ES-I3 (cell line): ENCODE measurements around the gene SPECC1.

ENCODE experiments used
- H3K36me3 ChIP-seq: 2 replicates; pipeline ENCODE4 v1.6.1; 2013; ENCODE audit warnings: mild to moderate bottlenecking, low read length, control low read depth, moderate library complexity; ENCODE audit not compliant: insufficient read depth
- H3K4me1 ChIP-seq: 2 replicates; pipeline ENCODE4 v1.6.1; 2013; ENCODE audit warnings: mild to moderate bottlenecking, control low read depth, low read length; ENCODE audit not compliant: insufficient read depth
- H3K9ac ChIP-seq: 2 replicates; pipeline ENCODE4 v1.6.1; 2013; ENCODE audit warnings: low read depth, mild to moderate bottlenecking, low read length, moderate library complexity
- H3K9me3 ChIP-seq: 2 replicates; pipeline ENCODE4 v1.6.1; 2013; ENCODE audit warnings: mild to moderate bottlenecking, low read length, moderate library complexity; ENCODE audit not compliant: control insufficient read depth, insufficient read depth

SPECC1 gene

GRCh38 chr17:20293501-20293900 is 284.3 kb downstream of the SPECC1 start:
- H3K9me3 ChIP-seq: no peaks in the 10 kb centered on the region
- H3K9ac ChIP-seq: no peak overlapping the region
- H3K4me1 ChIP-seq: no peaks in the 10 kb centered on the region
- H3K36me3 ChIP-seq: no peaks in the 10 kb centered on the region

DNA sequence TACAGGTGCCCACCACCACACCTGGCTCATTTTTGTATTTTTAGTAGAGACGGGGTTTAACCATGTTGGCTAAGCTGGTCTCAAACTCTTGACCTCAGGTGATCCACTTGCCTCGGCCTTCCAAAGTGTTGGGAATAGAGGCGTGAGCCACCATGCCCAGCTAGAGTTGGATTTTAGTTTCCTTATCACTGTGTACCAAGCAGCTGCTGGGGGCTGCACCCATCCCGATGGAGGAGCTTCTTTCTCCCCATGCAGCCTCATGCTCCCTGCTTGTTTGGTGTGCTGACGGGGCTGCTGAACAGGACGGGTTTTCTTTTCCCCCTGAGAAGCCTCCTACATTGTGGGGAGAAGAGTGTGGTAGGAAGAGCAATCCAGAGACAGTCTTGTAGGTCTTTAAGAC is 285.0 kb downstream of the SPECC1 start:
- Histone ChIP-seq H3K4me1 (no peaks in the 10 kb centered on the region), H3K9me3 (no peaks in the 10 kb centered on the region), H3K36me3 (no peaks in the 10 kb centered on the region), H3K9ac (no peak overlapping the region)

- H3K4me1 ChIP-seq: no peaks in the 10 kb centered on the region
- no peak overlapping the region for H3K9ac ChIP-seq
- H3K36me3 ChIP-seq: no peaks in the 10 kb centered on the region
- H3K9me3 ChIP-seq: no peaks in the 10 kb centered on the region
These were observed 289.9 kb downstream of the SPECC1 start for GRCh38 chr17:20299013-20299412.

DNA sequence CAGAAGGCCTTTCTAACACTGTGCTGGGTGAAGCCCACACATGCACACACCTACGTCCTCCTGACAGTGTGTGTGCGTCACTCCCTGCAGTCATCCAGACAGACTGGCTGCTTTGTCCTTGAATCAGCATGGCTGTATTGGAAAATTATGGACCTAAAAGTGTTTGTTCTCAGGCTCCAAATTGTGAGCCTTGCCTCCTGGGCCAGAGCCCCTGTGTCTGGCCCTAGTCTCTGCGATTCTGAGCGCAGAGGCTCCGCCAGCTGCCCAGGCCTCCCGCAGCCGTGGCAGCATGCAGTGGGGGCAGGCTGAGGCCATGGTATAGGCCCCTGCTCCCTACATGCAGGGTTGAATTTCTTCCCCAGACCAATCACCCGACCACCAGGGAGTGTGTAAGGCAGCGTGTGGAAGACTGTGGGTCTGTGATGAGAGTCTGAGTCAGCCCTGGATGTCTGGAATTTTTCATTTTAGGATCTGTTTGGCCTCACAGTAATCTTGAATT is 291.3 kb downstream of the SPECC1 start:
- H3K36me3 ChIP-seq: no peaks in the 10 kb centered on the region; the same call in 1 of the 2 replicates
- no peak overlapping the region for H3K9ac ChIP-seq
- no peaks in the 10 kb centered on the region for H3K9me3 ChIP-seq
- no peaks in the 10 kb centered on the region for H3K4me1 ChIP-seq

GRCh38 chr17:20302246-20302917 is 293.2 kb downstream of the SPECC1 start:
- Histone ChIP-seq H3K9me3 (peaks cover 12% of the 10 kb centered on the region; the same call in 1 of the 2 replicates), H3K4me1 (no peaks in the 10 kb centered on the region), H3K36me3 (no peaks in the 10 kb centered on the region; the same call in 1 of the 2 replicates), H3K9ac (no peak overlapping the region)

- no peak overlapping the region for H3K9ac ChIP-seq
- no peaks in the 10 kb centered on the region; the same call in none of the 2 replicates for H3K36me3 ChIP-seq
- H3K4me1 ChIP-seq: no peaks in the 10 kb centered on the region
- H3K9me3 ChIP-seq: peaks cover 23% of the 10 kb centered on the region; the same call in 1 of the 2 replicates
These were observed 295.8 kb downstream of the SPECC1 start for GRCh38 chr17:20304961-20305360.

DNA sequence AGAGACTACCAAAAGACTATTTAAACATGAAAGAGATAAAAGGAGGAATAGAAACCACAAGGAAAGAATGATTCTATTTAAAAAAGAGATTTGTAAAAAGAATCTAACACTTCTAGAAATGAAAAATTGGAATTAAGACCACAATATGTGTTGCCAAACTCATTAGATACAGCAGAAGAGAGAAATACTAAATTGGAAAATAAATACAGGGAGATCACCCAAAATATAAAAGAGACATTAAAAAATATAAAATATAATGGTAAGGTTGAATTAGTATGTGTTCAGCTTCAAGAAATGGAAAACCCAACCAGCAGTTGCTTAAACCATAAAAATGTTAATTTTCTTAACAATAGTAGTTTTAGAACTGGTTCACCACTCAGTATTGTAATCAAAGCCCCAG is 297.8 kb downstream of the SPECC1 start:
- H3K9me3 ChIP-seq: peaks cover 23% of the 10 kb centered on the region; the same call in 1 of the 2 replicates
- H3K36me3 ChIP-seq: no peaks in the 10 kb centered on the region; the same call in none of the 2 replicates
- no peak overlapping the region for H3K9ac ChIP-seq
- H3K4me1 ChIP-seq: no peaks in the 10 kb centered on the region

DNA sequence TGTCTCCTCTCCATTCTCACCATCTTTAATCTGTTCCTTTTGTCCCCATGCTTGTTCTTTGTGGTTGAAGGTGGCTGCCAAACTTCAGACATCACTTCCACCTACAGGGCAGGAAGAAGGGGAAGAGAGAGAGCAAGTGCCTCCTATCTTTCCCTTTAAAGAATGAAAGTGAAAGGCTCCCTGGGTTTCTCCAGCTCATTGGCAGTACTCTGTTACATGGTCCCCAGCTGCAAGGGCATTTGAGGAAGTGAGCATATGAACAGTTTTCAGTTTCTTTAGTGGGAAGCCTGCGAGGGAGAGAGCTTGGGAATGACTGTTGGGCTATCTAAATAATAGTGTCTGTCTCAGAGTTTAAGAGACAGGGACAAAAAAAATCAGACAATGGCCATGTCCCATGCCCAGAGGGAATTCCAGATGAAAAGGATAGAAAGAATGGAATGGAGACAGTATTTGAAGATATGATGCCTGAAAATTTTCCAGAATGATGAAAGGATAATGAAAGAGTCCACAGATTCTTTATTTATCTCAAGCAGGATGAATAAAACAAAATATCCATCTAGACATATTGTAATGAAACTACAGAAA is 298.3 kb downstream of the SPECC1 start:
- no peaks in the 10 kb centered on the region; the same call in none of the 2 replicates for H3K36me3 ChIP-seq
- H3K9me3 ChIP-seq: peaks cover 23% of the 10 kb centered on the region; the same call in 1 of the 2 replicates
- no peaks in the 10 kb centered on the region for H3K4me1 ChIP-seq
- H3K9ac ChIP-seq: no peak overlapping the region

DNA sequence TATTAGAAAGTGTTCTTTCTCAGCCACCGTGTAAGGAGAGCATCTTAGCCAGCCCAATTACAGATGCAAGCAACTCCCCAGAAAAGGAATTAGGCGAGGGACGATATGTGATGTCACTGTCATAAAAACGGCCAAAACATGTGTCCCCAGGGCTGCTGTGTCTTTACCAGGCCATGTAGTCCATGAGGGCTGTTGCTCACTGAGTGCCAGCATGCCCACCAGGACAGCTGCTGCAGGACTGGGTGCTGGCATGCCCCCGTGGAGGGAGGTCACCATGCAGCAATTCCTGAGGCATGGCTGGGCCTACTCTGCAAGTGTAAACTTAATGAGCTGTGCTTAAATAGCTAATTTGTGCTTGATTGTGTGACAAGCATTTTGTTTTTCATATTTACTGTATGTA is 301.3 kb downstream of the SPECC1 start:
- Histone ChIP-seq H3K9ac (no peak overlapping the region), H3K9me3 (peaks cover 23% of the 10 kb centered on the region; the same call in 1 of the 2 replicates), H3K36me3 (no peaks in the 10 kb centered on the region; the same call in none of the 2 replicates), H3K4me1 (no peaks in the 10 kb centered on the region)

GRCh38 chr17:20313306-20313705 is 304.1 kb downstream of the SPECC1 start:
- Histone ChIP-seq H3K4me1 (no peaks in the 10 kb centered on the region), H3K9ac (no peak overlapping the region)

DNA sequence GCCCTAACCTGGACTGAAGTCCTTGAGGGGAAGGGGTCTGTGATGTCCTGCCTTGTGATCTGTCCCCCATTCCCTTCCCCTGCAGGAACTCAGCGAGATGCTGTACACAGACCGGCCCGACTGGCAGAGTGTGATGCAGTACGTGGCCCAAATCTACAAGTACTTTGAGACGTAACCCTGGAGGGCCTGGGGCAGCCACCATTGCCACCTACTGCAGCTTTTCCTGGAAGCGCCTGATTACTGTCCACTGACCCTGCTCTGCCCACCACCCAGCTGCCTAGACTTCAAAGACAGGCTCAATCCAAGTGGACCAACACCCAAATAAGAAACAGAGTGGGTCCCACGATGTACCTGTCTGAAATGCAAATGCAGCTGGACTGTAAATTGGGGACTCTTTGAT is 304.7 kb downstream of the SPECC1 start:
- Histone ChIP-seq H3K36me3 (no peaks in the 10 kb centered on the region; the same call in 1 of the 2 replicates), H3K4me1 (no peaks in the 10 kb centered on the region), H3K9ac (no peak overlapping the region), H3K9me3 (peaks cover 6% of the 10 kb centered on the region; the same call in 1 of the 2 replicates)

More at GRCh38 chr17:20313306-20313705, 304.1 kb downstream of the SPECC1 start:
- Histone ChIP-seq H3K36me3 (no peaks in the 10 kb centered on the region; the same call in none of the 2 replicates), H3K9me3 (peaks cover 9% of the 10 kb centered on the region; the same call in 1 of the 2 replicates)

- Histone ChIP-seq H3K9ac (no peak overlapping the region), H3K36me3 (no peaks in the 10 kb centered on the region; the same call in 1 of the 2 replicates), H3K4me1 (no peaks in the 10 kb centered on the region), H3K9me3 (no peaks in the 10 kb centered on the region)
These were observed 305.7 kb downstream of the SPECC1 start for GRCh38 chr17:20314834-20315233.

- Histone ChIP-seq H3K4me1 (no peaks in the 10 kb centered on the region), H3K9ac (no peak overlapping the region), H3K36me3 (no peaks in the 10 kb centered on the region; the same call in 1 of the 2 replicates), H3K9me3 (no peaks in the 10 kb centered on the region)
These were observed 306.2 kb downstream of the SPECC1 start for GRCh38 chr17:20315311-20315710.

DNA sequence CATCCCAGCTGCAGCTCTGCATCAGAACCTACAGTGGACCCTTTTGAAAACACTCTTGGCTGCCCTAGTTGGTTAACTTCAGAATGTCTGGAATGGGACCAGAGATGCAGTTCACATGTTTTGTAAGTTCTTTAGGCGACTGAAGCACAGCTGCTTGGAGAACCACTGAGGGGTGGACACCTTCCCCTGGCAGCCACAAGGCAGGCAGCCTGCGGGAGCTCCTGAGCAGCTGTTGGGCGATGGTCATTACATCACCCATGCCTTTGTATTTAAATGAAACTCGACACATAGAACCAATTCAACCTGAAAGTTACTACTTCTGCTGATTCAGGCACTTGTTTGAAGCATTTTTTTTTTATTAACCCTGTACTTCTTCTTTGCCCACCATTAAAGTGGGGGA is 306.7 kb downstream of the SPECC1 start:
- Histone ChIP-seq H3K9me3 (no peaks in the 10 kb centered on the region), H3K9ac (no peak overlapping the region), H3K36me3 (no peaks in the 10 kb centered on the region; the same call in 1 of the 2 replicates), H3K4me1 (no peaks in the 10 kb centered on the region)
